DOHH2 (cell line): ENCODE measurements around the gene WASF2.

Experiments used
- CTCF ChIP-seq: fragments of 200-600 bp; sonication (generic); IDR thresholded peaks from one replicate; pipeline ENCODE4 v1.5.1; 2014; ENCODE audit warnings: antibody characterized with exemption, mild to moderate bottlenecking, low read depth, low read length; ENCODE audit not compliant: poor library complexity, severe bottlenecking
- EZH2phosphoT487 ChIP-seq: fragments of 200-600 bp; sonication (generic); IDR thresholded peaks from 2 replicates; pipeline ENCODE4 v1.6.1; 2017; ENCODE audit warnings: borderline replicate concordance, mild to moderate bottlenecking, antibody characterized with exemption, low read length, moderate library complexity, mixed read lengths

GRCh38 chr1:27391511-27392095, 98.4 kb downstream of the WASF2 start:
- TF ChIP-seq CTCF (no peak), EZH2phosphoT487 (no peak)
